ENCODE data around the gene CEP41. TPM values are rescaled to one million over a fixed set of nuclear protein-coding genes. Genes with fewer than 3 reads are reported as not detected.

CEP41 gene
- total and polyA plus RNA-seq, 12 donors: 2.2 to 6.3 (median 4.7) TPM

DNA sequence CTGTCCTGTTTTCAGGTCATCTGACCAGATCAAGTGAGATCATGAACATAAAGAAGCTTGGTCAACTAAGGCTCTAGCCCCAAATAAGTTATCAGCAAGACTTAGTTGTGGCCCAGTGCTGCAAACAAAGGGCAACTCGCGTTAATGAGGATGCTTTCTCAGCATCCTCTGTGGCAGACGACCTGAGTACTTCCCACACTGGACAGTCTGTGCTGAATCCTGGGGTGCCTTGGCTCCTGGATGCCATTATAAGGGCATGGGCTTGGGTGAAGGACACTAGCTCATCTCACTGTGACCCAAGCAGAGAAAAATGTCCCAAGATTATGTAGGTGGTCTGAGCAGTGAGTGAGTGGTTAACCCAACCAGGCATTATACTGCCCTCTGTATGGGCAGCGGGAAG, 82.3 kb downstream of the CEP41 start:
- peaks cover 0 to 22% (median 13%) of the 10 kb centered on the region in 9 donors for H3K4me1 ChIP-seq
- H3K9me3 ChIP-seq: peaks cover 0 to 24% (median 10%) of the 10 kb centered on the region in 11 donors
- no peaks in the 10 kb centered on the region for H3K36me3 ChIP-seq
- H3K27ac ChIP-seq: no peak overlapping the region
- intact Hi-C loops (cut with DNase I): loop anchor here in 2 of 10 donors (10.0 kb wide), 2 partner anchors 76 to 84 kb away; no protein-coding TSS in a partner anchor
- H3K4me3 ChIP-seq: no peak overlapping the region
- TF ChIP-seq, protein P1, sequence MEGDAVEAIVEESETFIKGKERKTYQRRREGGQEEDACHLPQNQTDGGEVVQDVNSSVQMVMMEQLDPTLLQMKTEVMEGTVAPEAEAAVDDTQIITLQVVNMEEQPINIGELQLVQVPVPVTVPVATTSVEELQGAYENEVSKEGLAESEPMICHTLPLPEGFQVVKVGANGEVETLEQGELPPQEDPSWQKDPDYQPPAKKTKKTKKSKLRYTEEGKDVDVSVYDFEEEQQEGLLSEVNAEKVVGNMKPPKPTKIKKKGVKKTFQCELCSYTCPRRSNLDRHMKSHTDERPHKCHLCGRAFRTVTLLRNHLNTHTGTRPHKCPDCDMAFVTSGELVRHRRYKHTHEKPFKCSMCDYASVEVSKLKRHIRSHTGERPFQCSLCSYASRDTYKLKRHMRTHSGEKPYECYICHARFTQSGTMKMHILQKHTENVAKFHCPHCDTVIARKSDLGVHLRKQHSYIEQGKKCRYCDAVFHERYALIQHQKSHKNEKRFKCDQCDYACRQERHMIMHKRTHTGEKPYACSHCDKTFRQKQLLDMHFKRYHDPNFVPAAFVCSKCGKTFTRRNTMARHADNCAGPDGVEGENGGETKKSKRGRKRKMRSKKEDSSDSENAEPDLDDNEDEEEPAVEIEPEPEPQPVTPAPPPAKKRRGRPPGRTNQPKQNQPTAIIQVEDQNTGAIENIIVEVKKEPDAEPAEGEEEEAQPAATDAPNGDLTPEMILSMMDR (IDR thresholded peaks at IDR 0.05): no peak
- no peak for DNase-seq
- no peak for ATAC-seq
- no peaks in the 10 kb centered on the region for H3K27me3 ChIP-seq
- WGBS, 2 donors: 93 to 99% methylated on average over 4 of the region's 4 CpGs

DNA sequence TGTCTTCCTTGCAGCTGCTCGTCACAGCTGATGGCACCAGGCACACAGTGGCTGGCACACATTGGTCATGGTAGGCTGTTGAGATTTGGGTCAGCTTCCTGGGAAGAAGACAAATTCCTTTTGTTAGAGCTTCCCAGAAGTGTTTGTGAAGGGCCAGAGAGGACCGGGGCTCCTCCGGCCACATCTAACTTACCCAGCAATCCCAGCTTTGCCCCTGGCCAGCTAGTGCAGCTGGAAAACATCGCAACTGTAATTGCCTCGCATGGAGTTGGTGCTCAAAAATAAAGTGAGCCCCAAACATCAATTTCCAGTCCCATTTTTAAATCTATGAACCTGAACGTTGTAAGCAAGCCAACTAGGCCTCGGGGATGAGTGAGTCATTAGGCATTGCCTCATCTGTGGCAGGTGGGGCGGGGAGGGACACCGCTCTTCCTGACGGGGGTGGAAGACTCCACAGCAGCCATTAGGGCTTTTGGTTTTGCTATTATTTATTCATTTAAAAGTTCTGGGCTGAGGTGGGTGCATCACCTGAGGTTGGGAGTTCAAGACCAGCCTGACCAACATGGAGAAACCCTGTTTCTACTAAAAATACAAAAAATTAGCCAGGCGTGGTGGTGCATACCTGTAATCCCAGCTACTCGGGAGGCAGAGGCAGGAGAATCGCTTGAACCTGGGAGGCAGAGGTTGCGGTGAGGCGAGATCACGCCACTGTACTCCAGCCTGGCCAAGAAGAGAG, 83.8 kb downstream of the CEP41 start:
- Histone ChIP-seq H3K4me1 (peaks cover 0 to 29% (median 16%) of the 10 kb centered on the region in 9 donors), H3K27me3 (no peaks in the 10 kb centered on the region), H3K27ac (peak overlapping the region in 9 of 10 donors; percentile 18 to 88 (median 77)), H3K36me3 (no peaks in the 10 kb centered on the region), H3K4me3 (no peak overlapping the region), H3K9me3 (peaks cover 0 to 24% (median 10%) of the 10 kb centered on the region in 11 donors)
- intact Hi-C loops (cut with DNase I): loop anchor here in 2 of 10 donors (10.0 kb wide), 2 partner anchors 78 to 82 kb away; no protein-coding TSS in a partner anchor
- TF ChIP-seq, protein P1 (IDR thresholded peaks at IDR 0.05): no peak
- ATAC-seq (peak in 7 of 8 donors; percentile 40 to 76 (median 63)), DNase-seq (no peak)
- 75 to 85% methylated on average over 16 of the region's 16 CpGs for WGBS, 2 donors

DNA sequence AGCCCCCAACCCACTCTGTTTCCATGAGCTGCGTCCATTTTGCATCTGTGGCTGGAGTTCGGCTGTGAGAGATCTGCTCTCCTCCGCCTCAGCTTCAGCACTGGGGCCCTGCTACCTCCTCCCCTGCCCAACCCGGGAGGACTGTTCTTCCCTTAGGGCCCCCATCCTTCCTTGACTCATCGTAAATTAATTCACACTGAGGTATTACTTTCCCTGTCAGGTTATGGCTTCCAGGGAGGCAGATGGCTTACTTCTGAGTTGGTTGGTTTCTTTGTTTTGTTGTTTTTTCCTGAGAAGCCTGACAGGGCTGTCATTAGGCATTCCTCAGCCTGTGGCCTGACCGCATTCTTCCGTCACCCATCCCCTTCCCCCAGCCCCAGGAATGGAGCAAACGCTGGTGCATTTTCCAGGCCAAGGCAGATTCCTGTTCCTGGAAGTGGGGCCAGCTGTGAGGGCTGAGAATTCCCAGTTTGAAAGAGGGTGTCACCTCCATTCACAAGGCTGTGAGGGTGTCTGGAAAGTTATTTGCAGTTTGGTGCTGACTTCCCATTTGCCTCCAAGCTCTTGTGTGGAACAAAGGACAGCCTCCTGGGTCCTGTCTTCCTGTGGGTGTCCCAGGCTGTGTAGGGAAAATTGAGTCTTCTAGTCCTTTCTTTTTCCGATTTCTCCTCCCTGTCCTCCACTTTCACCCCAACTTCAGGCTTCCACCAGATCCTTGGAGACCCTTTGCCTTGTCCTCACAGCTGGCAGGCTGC, 84.5 kb downstream of the CEP41 start:
- Histone ChIP-seq H3K4me1 (peaks cover 0 to 36% (median 22%) of the 10 kb centered on the region in 9 donors), H3K27ac (peak overlapping the region in 9 of 10 donors; percentile 18 to 88 (median 77)), H3K27me3 (no peaks in the 10 kb centered on the region), H3K4me3 (no peak overlapping the region), H3K36me3 (no peaks in the 10 kb centered on the region), H3K9me3 (peaks cover 0 to 24% (median 10%) of the 10 kb centered on the region in 11 donors)
- 43 to 51% methylated on average over 9 of the region's 9 CpGs for WGBS, 2 donors
- ATAC-seq: peak; percentile 48 to 86 (median 71)
- intact Hi-C loops (cut with DNase I): loop anchor here in 2 of 10 donors (10.0 kb wide), 2 partner anchors 79 to 81 kb away; no protein-coding TSS in a partner anchor
- DNase-seq: peak; percentile 38 to 68
- TF ChIP-seq, protein P1 (IDR thresholded peaks at IDR 0.05): no peak

DNA sequence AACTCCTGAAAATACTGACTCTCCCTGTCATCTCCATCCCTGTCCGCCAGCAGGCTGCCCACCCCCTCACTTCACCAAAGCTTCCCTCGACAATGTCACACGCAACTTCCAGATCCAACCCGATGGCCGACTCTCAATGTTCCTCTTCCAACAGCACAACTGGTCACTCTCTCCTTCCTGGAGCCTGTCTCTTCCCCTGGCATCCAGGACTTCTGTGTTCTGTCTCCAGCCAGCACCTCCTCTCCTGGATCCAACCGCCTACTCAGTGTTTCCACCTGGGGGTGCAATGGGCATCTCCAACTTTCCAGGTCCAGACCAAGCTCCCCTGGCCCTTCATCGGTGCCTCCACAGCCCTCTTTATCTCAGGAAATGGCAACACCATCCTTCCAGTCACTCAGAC, 87.6 kb downstream of the CEP41 start:
- ATAC-seq (no peak), DNase-seq (no peak)
- TF ChIP-seq, protein P1 (IDR thresholded peaks at IDR 0.05): no peak
- Histone ChIP-seq H3K4me3 (no peak overlapping the region), H3K27ac (peak overlapping the region in 6 of 10 donors; percentile 9 to 77 (median 58)), H3K9me3 (no peaks in the 10 kb centered on the region), H3K4me1 (peaks cover 0 to 50% (median 31%) of the 10 kb centered on the region in 9 donors), H3K27me3 (peaks cover 0 to 6% (median 0%) of the 10 kb centered on the region in 7 donors), H3K36me3 (no peaks in the 10 kb centered on the region)
- intact Hi-C loops (cut with DNase I): loop anchor here in 3 of 10 donors (5.0 to 10.0 kb wide), 3 partner anchors 76 to 82 kb away; no protein-coding TSS in a partner anchor
- WGBS, 2 donors: 85 to 90% methylated on average over 7 of the region's 7 CpGs

All from heart right ventricle (tissue), 16 donors.